ENCODE measurements around the gene DCTN1.

DCTN1 gene

GRCh38 chr2:74379851-74380789, at the start of gene DCTN1:
Gene DCTN1, minus strand, starts transcription at chr2:74380311. Its CDS starts 274 bp downstream, at chr2:74380037.
- Histone ChIP-seq H3K4me1 (peaks cover 34% of the 10 kb centered on the region), H3K36me3 (peaks cover 83% of the 10 kb centered on the region), H3K4me3 (no peak within 1 kb of the TSS), H3K27ac (peak within 1 kb of the TSS; percentile 19; the same call in 1 of the 2 replicates), H3K9ac (peak within 1 kb of the TSS; percentile 57), H4K20me1 (peaks cover 88% of the 10 kb centered on the region), H3K27me3 (no peaks in the 10 kb centered on the region), H3K9me3 (no peaks in the 10 kb centered on the region), H3K4me2 (peak within 1 kb of the TSS; percentile 53)
- no peak for TF ChIP-seq Cebpa-rat (IDR thresholded peaks at IDR 0.05)

DNA sequence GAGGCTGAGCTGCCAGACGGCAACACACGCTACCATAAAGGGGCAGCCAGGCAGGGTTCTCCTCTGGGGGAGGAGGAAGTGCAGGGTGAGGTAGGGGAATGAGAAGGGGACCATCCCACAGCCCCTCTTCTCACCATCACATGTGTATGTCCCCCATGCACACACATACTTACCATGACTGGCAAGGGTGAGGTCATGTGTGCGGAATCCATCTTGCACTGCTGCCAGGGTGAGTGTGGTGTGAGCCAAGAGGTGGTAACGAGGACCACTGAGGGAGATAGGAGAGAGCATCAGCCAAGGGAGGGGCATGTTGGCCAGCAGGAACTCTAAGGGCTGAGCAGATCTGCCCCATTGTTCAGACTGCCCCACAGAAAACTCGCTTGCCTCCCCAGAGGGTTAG, 48.6 kb upstream of the DCTN1 start:
- Histone ChIP-seq H3K4me3 (no peak overlapping the region), H4K20me1 (no peaks in the 10 kb centered on the region), H3K4me1 (no peaks in the 10 kb centered on the region), H3K27me3 (no peaks in the 10 kb centered on the region), H3K27ac (no peak overlapping the region), H3K9me3 (no peaks in the 10 kb centered on the region), H3K36me3 (peaks cover 88% of the 10 kb centered on the region), H3K9ac (no peak overlapping the region), H3K4me2 (no peak overlapping the region)
- TF ChIP-seq Cebpa-rat (IDR thresholded peaks at IDR 0.05), result no peak

DNA sequence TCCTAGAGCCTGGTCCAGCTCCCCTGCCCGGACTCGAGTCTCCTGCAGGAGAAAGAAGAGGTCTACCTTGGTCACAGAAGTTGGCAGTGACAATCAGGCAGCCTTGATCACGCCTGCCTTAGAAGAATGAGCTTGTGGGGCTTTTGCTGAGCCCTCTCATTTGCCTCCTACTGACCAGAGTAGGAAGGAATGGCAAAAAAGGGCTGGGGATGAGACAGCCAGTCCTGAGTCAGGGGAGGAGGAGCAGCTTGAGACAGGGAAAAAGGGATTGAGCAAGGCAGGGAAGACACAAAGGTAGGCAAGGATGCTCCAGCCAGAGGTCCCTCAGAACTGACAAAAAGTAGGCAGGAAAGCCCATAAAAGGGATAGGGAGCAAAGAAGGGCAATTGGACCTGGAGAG, 47.4 kb upstream of the DCTN1 start:
- H3K4me2 ChIP-seq, result no peak overlapping the region
- no peaks in the 10 kb centered on the region for H3K9me3 ChIP-seq
- H3K9ac ChIP-seq, result no peak overlapping the region
- no peaks in the 10 kb centered on the region for H4K20me1 ChIP-seq
- no peak overlapping the region for H3K4me3 ChIP-seq
- TF ChIP-seq Cebpa-rat (IDR thresholded peaks at IDR 0.05), result no peak
- peaks cover 87% of the 10 kb centered on the region for H3K36me3 ChIP-seq
- H3K4me1 ChIP-seq, result peaks cover 11% of the 10 kb centered on the region
- no peaks in the 10 kb centered on the region for H3K27me3 ChIP-seq
- no peak overlapping the region for H3K27ac ChIP-seq

GRCh38 chr2:74426181-74426758, 46.2 kb upstream of the DCTN1 start:
- no peak overlapping the region for H3K4me2 ChIP-seq
- no peaks in the 10 kb centered on the region for H3K9me3 ChIP-seq
- TF ChIP-seq Cebpa-rat (IDR thresholded peaks at IDR 0.05), result no peak
- H3K36me3 ChIP-seq, result peaks cover 74% of the 10 kb centered on the region
- H3K4me1 ChIP-seq, result peaks cover 18% of the 10 kb centered on the region
- H3K4me3 ChIP-seq, result no peak overlapping the region
- no peak overlapping the region; the same call in 1 of the 2 replicates for H3K9ac ChIP-seq
- no peaks in the 10 kb centered on the region for H3K27me3 ChIP-seq
- H4K20me1 ChIP-seq, result no peaks in the 10 kb centered on the region
- no peak overlapping the region for H3K27ac ChIP-seq

DNA sequence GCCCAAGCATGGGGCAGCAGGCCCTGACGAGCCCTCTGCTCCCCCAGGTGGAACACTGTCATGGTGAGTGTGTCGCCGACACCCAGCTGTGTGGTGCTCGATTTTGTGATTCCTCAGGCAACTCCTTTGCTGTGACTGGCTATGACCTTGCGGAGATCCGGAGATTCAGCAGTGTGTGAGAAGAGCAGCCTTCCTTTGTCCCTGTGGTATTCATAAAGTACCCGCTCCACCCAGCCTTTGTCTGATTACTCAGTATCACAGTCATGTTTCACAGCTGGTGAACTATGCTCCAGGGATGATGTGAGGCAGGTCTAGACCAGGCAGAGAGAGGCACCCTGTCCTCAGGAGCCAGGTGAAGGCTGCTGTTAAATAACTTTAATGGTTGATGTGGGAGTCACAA, 45.4 kb upstream of the DCTN1 start:
- Histone ChIP-seq H3K36me3 (peaks cover 67% of the 10 kb centered on the region), H3K4me2 (no peak overlapping the region)
- TF ChIP-seq Cebpa-rat (IDR thresholded peaks at IDR 0.05), result no peak

DNA sequence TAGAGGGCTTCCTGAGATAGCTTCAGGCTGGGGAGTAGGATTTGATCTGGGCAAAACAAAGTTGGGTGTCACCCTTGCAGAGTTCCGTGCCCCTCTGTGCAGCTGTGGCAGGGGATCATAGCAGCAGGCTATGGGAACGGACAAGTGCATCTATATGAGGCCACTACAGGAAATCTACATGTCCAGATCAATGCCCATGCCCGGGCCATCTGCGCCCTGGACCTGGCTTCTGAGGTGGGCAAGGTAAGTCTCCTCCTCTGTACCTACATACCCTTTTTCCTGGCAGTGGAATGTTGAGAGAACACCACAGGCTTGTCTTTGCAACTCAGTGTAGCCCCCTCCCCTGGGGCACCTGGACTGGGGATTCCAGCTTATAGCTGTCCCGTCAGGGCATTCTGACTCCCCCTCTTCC, 44.9 kb upstream of the DCTN1 start:
- H3K27ac ChIP-seq, result no peak overlapping the region
- H3K27me3 ChIP-seq, result peaks cover 8% of the 10 kb centered on the region; the same call in 1 of the 2 replicates
- H4K20me1 ChIP-seq, result no peaks in the 10 kb centered on the region
- peaks cover 62% of the 10 kb centered on the region for H3K36me3 ChIP-seq
- H3K4me3 ChIP-seq, result no peak overlapping the region
- H3K4me2 ChIP-seq, result no peak overlapping the region
- H3K4me1 ChIP-seq, result peaks cover 28% of the 10 kb centered on the region
- TF ChIP-seq Cebpa-rat (IDR thresholded peaks at IDR 0.05), result no peak
- H3K9ac ChIP-seq, result no peak overlapping the region
- H3K9me3 ChIP-seq, result no peaks in the 10 kb centered on the region

More for the DNA sequence above, 45.4 kb upstream of the DCTN1 start:
- Histone ChIP-seq H3K9ac (no peak overlapping the region), H3K4me1 (peaks cover 25% of the 10 kb centered on the region), H3K27ac (no peak overlapping the region), H3K27me3 (peaks cover 4% of the 10 kb centered on the region; the same call in 1 of the 2 replicates), H3K4me3 (no peak overlapping the region), H3K9me3 (no peaks in the 10 kb centered on the region), H4K20me1 (no peaks in the 10 kb centered on the region)

DNA sequence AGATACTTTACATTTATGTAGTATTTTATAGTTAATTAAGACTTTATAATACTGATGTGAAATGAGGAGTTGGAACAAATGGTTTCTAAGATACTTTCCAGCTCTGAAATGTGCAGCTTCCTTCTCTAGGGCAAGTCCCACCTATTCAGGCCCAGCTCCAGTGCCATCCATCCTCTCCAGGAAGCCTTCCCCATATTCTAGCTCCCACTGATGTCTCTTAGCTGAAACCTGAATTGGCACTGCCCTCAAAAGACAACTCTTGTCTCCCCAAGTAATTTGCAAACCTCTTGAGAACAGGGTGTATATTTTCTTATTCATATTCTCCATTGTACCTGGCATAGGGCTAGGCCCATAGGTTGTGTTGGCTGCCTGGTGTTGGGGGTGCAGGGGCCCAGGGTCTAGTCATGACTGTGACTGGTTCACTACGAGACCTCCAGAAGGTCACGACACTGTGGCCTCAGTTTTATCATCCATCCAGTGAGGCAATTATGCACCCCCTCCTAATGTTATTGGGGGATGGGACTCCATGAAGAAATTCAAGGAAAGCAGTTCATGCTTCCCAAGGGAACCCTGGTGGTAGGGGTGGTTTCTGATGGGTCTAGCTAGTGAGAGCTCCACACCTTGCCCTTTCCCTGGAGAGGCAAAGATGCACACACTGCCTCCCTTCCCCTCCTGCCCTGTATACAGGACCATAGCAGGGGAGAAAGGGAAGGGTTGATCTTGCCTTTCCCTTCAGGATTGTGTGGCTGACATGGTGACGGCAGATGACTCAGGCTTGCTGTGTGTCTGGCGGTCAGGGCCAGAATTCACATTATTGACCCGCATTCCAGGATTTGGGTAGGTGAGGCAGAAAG, 44.3 kb upstream of the DCTN1 start:
- peaks cover 8% of the 10 kb centered on the region; the same call in 1 of the 2 replicates for H3K27me3 ChIP-seq
- H3K9me3 ChIP-seq, result no peaks in the 10 kb centered on the region
- no peaks in the 10 kb centered on the region for H4K20me1 ChIP-seq
- no peak overlapping the region for H3K4me3 ChIP-seq
- H3K27ac ChIP-seq, result no peak overlapping the region
- H3K4me1 ChIP-seq, result peaks cover 34% of the 10 kb centered on the region
- no peak overlapping the region for H3K9ac ChIP-seq
- TF ChIP-seq Cebpa-rat (IDR thresholded peaks at IDR 0.05), result no peak
- H3K4me2 ChIP-seq, result no peak overlapping the region
- peaks cover 55% of the 10 kb centered on the region for H3K36me3 ChIP-seq

DNA sequence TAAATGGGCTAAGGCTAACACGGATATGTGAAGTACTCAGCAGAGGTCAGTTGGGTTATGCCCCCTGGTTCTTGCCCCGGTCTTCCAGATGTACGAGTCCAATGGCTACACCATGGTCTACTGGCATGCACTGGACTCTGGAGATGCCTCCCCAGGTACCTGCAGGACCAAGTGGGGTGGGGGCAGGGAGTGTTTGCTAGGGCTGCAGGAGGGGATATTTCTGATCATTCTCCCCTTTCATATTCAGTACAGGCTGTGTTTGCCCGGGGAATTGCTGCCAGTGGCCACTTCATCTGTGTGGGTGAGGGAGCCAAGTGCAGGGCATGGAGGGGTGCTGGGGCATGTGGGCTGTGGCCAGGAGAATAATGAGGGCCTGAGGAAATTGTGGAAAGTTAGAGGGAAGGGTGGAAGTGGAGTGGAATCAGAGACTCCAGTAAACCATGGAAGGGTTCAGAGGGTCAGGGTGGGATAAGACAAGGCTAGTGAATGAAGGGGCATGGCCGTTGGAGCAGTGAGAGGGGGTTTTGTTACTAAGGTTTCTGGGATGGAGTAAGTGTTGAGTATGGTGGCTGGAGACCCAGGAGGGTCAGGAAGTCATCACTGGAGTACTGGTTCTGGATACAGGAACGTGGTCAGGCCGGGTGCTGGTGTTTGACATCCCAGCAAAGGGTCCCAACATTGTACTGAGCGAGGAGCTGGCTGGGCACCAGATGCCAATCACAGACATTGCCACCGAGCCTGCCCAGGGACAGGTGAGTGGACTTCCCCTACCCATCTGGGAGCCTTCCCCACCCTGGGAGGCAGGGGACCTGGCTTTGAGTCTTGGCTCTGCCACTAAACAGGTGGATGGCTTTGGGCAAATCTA, 43.4 kb upstream of the DCTN1 start:
- Histone ChIP-seq H3K4me2 (no peak overlapping the region), H4K20me1 (no peaks in the 10 kb centered on the region), H3K4me1 (peaks cover 38% of the 10 kb centered on the region), H3K27me3 (peaks cover 8% of the 10 kb centered on the region; the same call in 1 of the 2 replicates), H3K9me3 (no peaks in the 10 kb centered on the region), H3K9ac (no peak overlapping the region), H3K4me3 (no peak overlapping the region), H3K27ac (no peak overlapping the region), H3K36me3 (peaks cover 46% of the 10 kb centered on the region)
- no peak for TF ChIP-seq Cebpa-rat (IDR thresholded peaks at IDR 0.05)

Data from BLaER1 (cell line).